A172 (cell line): ENCODE results near the gene TMEM120B. TPM values are rescaled to one million over a fixed set of nuclear protein-coding genes. Genes with fewer than 3 reads are reported as not detected.
"Not testable (repeated sequence)": the region's sequence is repeated elsewhere in the genome, so short reads cannot be mapped to it uniquely, and the experiment has no call there.

Experiments used
- DNase-seq: peaks from one replicate; pipeline ENCODE4 v3.0.0-alpha.2; 2015; ENCODE audit warnings: low spot score
- total RNA-seq: library from RNA; depleted of rRNA; stranded (reverse); fragments of >200 nt; shearing (Covaris generic); gene quantifications from 2 replicates; pipeline ENCODE4 v1.2.3, GENCODE V29; 2014

The TMEM120B gene
- total RNA-seq, 1 experiment from 2014 or later = 4.6 TPM

DNA sequence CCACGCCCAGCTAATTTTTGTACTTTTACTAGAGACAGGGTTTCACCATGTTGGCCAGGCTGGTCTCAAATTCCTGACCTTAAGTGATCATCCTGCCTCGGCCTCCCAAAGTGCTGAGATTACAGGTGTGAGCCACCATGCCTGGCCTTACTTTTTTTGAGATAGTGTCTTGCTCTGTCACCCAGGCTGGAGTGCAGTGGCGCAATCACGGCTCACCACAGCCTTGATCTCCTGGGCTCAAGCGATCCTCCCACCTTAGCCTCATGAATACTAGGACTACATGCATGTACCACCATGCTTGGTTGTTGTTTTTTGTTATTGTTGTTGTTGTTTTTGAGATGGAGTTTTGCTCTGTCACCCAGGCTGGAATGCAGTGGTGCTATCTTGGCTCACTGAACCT lies 33.0 kb downstream of the TMEM120B start:
- DNase-seq = not testable (repeated sequence)

- DNase-seq = peak; percentile 29
These were observed 35.6 kb downstream of the TMEM120B start for GRCh38 chr12:121748218-121748570.

DNA sequence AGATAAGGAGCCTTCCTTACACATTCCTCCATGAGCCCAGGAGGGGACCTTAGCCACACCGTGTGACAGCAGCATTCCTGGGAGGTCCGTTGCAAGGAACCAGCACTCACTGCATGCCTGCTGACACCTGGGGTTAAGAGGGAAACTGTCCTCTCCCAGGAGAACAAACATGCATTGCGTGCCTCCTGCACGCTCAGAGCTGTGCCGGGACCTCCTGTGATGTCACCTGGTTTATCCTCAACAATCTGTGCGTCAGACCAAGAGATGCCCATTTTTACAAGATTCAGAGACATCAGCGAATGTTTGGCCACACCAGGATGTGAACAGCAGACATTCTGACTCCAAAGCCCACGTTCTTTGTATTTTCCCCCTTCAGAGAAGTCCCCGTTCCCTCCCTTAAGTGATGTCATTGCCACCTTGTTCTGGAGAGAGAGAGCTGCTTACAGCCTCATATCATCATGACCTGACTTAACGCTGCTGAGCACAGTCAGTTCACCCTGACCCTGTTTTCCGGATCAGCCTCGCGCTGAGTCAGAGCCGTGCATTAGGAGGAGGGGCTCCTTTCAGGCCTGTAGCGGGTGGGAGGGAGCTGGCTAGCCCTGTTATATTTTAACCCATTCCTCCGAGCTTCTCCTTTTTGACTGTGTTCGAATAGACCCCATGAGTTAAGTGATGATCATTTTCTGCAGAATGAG lies 36.2 kb downstream of the TMEM120B start:
- peak; percentile 76 for DNase-seq

DNA sequence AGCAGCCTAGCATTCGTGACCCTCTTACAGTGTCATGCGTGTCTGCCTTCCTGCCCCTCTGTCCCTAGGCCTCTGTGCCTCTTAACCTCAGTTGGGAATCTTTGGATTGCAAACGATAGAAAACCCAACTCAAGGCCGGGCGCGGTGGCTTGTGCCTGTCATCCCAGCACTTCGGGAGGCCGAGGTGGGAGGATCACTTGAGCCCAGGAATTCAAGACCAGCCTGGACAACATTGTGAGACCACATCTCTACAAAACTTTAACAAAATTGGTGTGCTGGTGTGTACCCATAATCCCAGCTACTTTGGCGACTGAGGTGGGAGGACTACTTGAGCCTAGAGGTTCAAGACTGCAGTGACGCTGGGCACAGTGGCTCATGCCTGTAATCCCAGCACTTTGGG lies 36.7 kb downstream of the TMEM120B start:
- no peak for DNase-seq

DNA sequence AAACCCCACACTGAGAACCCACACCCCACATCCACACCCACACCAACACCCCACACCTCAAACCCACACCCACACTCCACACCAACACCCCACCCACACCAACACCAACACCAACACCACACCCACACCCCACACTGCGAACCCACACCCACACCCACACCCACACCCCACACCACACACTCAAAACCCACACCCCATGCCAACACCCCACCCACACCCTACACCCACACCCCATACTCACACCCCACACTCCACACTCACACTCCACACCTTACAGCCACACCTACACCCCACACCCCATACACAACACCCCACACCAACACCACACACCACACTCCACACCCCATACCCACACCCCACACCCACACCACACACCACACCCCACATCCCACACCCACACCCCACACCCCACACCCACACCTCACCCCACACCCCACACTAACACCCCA lies 38.0 kb downstream of the TMEM120B start:
- DNase-seq = no peak

GRCh38 chr12:121751034-121751433 lies 38.5 kb downstream of the TMEM120B start:
- DNase-seq = no peak

GRCh38 chr12:121751749-121752351 lies 39.3 kb downstream of the TMEM120B start:
- DNase-seq = no peak

DNA sequence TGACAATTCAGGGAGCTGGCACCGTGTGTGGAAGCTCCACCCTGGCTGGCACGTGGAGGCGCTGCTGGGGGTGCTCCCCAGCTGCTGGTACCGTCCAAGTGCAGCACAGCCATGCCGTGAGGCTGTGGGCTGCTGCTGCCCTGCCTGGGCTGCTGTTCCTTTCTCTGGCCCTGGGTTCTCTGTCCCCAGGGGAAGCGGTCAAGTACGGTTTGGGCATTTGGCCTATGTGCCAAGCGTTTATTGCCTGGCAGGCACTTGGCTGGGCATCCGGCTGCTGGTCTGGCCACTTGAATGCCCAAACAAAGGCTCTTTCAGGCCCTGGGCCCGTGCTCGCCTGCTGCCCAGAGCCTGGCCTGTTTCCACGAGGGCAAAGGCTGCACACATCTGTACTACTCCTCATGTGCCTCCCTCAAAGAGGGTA lies 41.3 kb downstream of the TMEM120B start:
- DNase-seq = no peak

- DNase-seq = no peak
These were observed 42.3 kb downstream of the TMEM120B start for GRCh38 chr12:121754836-121755235.

- no peak for DNase-seq
These were observed 43.0 kb downstream of the TMEM120B start for GRCh38 chr12:121755591-121755990.

GRCh38 chr12:121758536-121758935 lies 46.0 kb downstream of the TMEM120B start:
- DNase-seq = not testable (repeated sequence)

- DNase-seq = peak; percentile 42
These were observed 49.7 kb downstream of the TMEM120B start for GRCh38 chr12:121762269-121762668.

DNA sequence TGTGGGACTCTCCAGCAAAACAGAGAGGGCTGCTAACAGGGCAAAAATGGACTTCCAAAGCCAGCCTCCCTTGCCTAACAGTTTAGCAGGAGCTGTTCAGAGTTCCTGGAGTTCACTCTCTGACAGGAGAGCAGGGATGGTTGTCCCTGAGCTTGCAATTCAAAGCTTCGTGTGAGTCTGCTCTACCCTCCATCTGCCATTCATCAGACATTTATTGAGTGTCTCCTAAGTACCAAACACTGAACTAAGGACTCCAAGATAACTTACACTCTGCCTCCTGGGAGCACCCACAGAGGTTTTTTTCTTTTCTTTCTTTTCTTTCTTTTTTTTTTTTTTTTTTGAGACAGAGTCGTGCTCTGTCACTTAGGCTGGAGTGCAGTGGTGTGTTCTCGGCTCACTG lies 52.3 kb downstream of the TMEM120B start:
- DNase-seq = no peak

GRCh38 chr12:121765573-121765972 lies 53.0 kb downstream of the TMEM120B start:
- peak; percentile 91 for DNase-seq

GRCh38 chr12:121766290-121767039 lies 53.9 kb downstream of the TMEM120B start:
- DNase-seq = no peak

GRCh38 chr12:121767525-121768016 lies 55.0 kb downstream of the TMEM120B start:
- DNase-seq = no peak

GRCh38 chr12:121769297-121769830 lies 56.8 kb downstream of the TMEM120B start:
- DNase-seq = no peak

DNA sequence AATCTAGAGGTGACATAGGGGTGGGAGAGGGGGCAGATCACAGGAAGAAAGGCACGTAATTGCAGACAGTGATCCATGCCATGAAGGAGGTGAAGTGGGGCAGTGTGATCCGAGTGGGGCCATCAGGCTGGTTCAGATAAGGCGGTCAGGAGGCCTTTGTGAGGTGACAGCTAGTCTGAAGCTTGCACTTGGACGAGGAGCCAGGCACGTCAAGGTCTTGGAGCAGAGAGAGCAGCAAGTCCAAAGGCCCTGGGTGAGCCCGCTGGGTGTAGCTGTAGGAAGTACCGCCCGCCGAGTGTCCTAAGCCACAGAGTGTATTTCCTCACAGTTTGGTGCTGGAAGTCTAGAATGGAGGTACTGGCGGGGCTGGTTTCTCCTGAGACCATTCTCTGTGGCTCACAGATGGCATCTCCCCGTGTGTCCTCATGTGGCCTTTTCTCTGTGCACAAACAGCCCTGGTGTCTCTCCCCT lies 57.3 kb downstream of the TMEM120B start:
- DNase-seq = no peak

- no peak for DNase-seq
These were observed 57.8 kb downstream of the TMEM120B start for GRCh38 chr12:121770388-121770787.

GRCh38 chr12:121770813-121771625 lies 58.5 kb downstream of the TMEM120B start:
- no peak for DNase-seq

- DNase-seq = peak; percentile 71
These were observed 60.6 kb downstream of the TMEM120B start for GRCh38 chr12:121773011-121773777.
